Mesenteric fat pad (tissue), 1 donor: Measurements from ENCODE around the gene ADCY5. TPM values are rescaled to one million over a fixed set of nuclear protein-coding genes. Genes with fewer than 3 reads are reported as not detected.

ENCODE experiments used
- DNase-seq: peaks from one replicate; pipeline ENCODE4 v3.0.0-alpha.2; 2020; ENCODE audit warnings: low spot score
- total RNA-seq: library from RNA; stranded (reverse); fragmentation: NEBNext Ultra II Directional; extraction: Animal tissue kit (Norgen Biotek cat#: 25700); gene quantifications from one replicate; pipeline ENCODE4 v1.2.1, GENCODE V29; 2021
- donor health status: DM: yes; HTN: yes; CAD: no.

The ADCY5 gene
- total RNA-seq, 1 donor from 2014 or later: 107 TPM

GRCh38 chr3:123290962-123291361 lies 157.9 kb downstream of the ADCY5 start:
- DNase-seq: peak; percentile 77

GRCh38 chr3:123290107-123290930 lies 158.6 kb downstream of the ADCY5 start:
- peak; percentile 65 for DNase-seq

GRCh38 chr3:123289391-123290106 lies 159.3 kb downstream of the ADCY5 start:
- DNase-seq: peak; percentile 85

GRCh38 chr3:123287962-123288302 lies 161.0 kb downstream of the ADCY5 start:
- DNase-seq: peak; percentile 68

DNA sequence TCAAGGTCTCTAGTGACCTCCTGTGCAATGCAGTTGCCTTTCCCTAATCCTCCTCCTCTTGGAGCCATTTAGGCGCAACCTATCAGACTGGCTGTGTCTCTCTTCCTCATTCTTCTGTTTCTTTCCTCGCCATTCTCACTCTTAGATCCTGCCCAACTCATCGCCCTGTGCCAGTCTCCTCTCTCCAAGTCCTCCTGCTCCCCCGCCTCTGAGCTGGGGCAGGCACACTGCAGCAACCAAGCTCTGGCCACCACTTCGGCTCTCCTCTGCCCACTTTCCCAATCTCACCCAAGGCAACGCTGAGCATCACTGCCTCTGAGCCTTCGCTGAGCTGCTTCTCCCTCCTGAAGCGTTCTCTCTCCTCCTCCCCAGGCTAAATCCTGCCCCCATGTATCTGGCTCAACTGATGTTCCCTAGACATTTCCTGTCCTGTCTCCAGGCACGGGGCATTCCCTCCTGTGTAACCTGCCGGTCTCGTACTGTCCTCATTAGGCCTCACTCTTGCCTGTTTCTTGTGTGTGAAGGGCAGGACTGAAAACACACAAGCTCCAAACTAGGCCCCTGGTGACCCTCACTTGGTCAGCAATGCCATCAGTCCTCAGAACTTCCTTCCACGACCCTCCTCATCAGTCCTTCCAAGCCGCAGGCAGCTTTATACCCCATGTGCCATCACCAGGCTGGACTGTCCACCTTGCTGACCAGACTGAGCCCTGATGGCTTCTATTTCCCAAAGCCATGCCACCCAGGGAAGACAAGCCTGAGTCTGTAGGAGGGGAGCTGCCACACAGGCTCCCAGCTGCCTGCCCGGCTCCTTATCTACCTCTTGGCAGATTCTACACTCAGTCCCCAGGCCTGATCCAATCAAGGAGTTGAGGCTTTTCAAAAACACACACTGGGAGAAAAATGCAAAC lies 161.6 kb downstream of the ADCY5 start:
- peak; percentile 64 for DNase-seq

- DNase-seq: peak; percentile 68
Observed at GRCh38 chr3:123286308-123287023, 162.4 kb downstream of the ADCY5 start.

GRCh38 chr3:123285931-123286307 lies 163.0 kb downstream of the ADCY5 start:
- DNase-seq: no peak

GRCh38 chr3:123285479-123285878 lies 163.4 kb downstream of the ADCY5 start:
- DNase-seq: peak; percentile 87

- DNase-seq: no peak
Observed at GRCh38 chr3:123285066-123285465, 163.8 kb downstream of the ADCY5 start.

DNA sequence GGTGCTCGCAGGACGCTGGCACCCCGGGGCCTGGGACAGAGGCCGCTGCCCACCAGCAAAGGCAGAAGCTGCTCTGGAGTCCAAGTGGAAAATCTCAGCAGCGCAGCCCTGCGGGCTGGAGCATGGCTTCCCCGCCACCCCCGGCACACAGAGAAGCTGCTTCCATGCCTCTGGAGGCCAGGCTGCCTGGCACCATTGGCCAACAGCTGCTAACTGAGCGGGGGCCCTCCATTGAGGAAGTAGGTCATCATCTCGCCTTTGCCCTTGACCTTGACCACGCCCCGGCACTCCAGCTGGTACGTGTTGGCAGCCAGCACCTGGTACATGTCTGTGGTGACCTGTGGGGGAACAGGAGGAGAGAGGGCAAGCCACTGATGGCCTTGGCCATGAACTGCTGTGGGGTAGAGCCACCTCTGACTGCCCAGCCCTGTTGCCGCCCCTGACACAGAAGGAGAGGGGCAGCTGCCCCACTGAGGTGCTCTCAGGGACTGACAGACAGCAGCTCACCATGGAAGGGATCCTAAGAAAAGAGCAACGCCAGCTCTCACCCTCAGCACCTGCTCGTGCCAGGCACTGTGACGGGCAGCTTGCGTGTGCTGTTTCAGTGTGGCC lies 164.4 kb downstream of the ADCY5 start:
- peak; percentile 86 for DNase-seq

- peak; percentile 65 for DNase-seq
Observed at GRCh38 chr3:123283657-123284398, 165.1 kb downstream of the ADCY5 start.

GRCh38 chr3:123283074-123283473 lies 165.8 kb downstream of the ADCY5 start:
- DNase-seq: peak; percentile 62

DNA sequence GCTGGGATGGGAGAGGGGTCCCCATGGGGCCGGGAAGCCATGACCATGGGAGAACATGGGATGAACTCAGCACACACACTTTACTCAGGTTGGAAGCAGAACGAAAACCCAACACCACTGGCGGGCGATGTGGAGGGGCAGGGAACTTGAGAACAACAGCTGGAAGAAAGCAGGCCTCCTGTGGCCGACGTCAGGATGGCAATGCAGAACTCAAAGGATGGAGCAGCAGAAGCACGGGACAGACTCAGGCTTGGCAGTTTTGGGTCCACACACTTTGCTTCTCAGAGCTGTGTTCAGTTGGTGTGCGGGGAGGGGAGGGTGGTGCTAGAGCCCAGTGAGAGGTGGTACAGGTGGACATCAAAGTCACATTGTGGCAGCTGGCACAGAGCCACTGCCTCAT lies 166.4 kb downstream of the ADCY5 start:
- DNase-seq: peak; percentile 79

DNA sequence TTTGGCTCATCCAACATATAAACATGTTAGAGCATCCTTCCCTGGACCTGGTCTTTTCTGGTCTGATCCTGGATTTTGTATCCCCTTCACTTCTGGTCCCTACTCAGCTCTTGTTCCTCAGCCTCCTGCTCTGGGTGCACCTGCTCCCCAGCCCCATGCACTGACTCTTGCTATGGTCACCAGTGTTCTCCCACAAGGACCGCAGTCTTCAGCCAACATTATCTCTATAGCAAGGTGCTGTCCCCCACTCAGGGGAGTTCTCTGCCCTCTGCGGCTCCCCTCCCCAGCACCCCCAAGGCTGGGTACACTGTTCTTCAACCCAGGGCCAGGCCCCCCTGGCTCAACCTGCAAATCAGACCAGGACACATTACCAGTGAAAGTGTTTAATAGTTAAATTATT lies 167.0 kb downstream of the ADCY5 start:
- DNase-seq: no peak

GRCh38 chr3:123281406-123281805 lies 167.5 kb downstream of the ADCY5 start:
- peak; percentile 83 for DNase-seq

DNA sequence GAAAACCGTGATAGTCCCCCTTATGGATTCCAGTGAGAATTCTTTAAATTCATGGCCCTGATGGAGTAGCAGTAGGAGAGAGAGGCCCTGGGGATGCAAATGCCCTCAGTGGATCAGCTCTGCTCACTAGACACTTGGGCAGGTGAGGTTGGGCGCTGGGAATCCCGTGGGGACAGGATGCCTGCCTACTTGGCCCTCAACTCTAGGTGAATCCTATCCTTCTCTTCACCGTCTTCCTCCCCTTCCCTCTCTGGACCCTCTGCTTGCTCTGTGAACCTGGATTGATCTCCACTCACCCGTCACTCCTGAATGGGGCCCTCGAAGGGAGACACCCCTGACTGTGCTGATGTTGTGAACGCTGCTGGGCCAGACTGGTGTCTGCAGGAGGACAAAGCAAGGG lies 169.8 kb downstream of the ADCY5 start:
- DNase-seq: no peak

GRCh38 chr3:123278446-123278845 lies 170.4 kb downstream of the ADCY5 start:
- DNase-seq: no peak

GRCh38 chr3:123277106-123277505 lies 171.8 kb downstream of the ADCY5 start:
- no peak for DNase-seq

- DNase-seq: no peak
Observed at GRCh38 chr3:123276346-123277006, 172.4 kb downstream of the ADCY5 start.
